ENCODE data around the gene KLHL29.

KLHL29 gene

DNA sequence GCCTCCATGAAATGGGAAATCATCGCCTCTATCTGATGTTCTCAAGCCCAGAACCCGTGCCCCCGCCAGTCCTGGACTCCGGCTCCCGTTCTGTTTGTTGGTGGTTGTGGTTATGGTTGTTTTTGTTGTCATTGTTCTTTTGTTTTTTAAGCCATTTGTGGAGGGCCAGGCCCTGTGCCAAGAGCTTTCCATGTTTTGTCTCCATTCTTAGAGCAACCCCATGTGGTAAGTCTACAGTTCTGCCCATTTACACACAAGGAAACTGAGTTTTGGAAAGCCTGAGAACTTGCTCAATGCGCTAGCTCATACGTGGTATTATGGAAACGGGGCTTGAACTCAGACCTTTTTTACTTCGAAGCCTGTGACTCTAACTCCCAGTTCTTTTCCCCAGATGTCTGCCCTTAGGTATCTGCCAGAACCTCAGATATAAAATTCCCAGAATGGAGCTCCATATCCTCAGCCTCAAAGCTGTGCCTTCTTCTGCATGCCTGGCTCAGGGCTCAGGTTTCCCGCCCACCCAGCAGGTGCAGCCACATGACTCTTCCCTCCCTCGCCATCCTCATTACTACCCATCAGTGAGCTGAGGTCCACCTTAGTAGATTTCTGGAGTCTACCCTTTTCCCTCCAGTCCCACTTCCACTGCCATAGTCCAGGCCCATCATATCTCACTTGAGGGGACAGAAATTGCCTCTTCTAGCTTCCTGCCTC lies 194.1 kb downstream of the KLHL29 start:
- no peak for DNase-seq

DNA sequence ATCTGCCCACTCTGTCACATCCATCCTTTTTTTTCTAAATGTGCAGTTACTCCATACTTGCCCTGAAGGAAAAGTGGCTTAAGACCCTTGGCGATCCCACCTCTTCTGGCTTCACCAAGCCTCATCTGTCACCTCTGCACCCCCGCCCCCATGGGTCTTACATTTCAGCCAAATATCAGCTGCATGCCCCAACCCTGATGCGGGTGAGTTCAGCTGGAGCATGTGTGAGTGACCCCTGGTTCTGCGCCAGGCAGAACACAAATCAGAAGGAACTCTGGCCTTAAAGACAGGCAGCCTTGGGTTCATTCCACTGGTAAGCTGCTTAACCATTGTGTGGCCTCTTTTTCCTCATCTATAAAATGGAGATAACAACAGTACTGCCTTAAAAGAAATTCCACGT lies 194.7 kb downstream of the KLHL29 start:
- no peak for DNase-seq

DNA sequence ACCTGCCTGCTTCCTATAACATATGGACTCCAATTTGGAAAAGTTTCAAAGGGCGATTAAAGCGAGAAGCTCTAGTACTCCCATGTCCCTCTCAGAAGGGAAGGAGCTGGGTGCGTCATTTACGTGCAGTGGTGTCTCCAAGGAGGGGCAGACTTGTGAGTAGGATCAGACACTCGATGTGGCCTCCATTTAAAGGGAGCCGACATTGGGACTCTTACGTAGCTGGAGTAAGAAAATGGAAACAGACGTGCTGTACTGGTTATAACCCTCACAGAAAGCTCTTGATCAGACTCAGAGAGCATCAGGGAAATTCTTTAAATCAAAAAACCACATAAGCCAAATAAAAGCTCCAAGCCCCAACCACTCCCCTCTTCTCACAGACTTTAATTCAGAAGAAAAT lies 198.5 kb downstream of the KLHL29 start:
- no peak for DNase-seq

DNA sequence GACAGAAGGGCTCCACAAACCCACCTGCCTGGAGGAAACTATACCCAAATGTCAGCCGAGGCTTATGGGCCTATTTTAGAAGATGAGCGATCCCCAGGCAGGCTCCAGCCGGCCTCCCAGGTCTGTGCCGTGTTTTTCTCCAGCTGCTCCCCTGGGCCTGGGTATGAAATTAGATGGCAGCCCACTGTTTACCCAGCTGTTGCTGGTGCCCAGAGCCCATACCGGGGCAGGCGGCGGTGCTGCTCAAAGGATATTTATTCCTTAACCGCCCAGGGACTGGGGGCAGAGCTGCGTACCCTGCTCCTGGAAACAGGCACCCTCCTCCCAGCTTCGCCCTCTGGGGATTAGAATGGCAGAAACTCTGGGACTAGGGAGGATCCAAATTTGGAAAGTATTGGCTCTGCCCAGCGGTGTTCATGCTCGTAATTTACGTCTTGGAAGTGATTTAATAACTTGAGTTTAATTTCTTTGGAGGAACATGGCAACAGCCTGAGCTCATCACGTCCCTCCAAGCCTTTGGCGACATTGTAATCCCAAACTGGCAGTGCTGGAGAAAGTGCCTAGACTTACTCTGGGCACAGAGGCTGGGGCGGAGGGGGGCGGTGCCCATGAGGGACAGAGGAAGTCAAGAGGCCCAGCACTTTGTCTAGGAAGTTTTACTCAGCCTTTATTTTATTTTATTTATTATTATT lies 199.2 kb downstream of the KLHL29 start:
- no peak for DNase-seq

DNA sequence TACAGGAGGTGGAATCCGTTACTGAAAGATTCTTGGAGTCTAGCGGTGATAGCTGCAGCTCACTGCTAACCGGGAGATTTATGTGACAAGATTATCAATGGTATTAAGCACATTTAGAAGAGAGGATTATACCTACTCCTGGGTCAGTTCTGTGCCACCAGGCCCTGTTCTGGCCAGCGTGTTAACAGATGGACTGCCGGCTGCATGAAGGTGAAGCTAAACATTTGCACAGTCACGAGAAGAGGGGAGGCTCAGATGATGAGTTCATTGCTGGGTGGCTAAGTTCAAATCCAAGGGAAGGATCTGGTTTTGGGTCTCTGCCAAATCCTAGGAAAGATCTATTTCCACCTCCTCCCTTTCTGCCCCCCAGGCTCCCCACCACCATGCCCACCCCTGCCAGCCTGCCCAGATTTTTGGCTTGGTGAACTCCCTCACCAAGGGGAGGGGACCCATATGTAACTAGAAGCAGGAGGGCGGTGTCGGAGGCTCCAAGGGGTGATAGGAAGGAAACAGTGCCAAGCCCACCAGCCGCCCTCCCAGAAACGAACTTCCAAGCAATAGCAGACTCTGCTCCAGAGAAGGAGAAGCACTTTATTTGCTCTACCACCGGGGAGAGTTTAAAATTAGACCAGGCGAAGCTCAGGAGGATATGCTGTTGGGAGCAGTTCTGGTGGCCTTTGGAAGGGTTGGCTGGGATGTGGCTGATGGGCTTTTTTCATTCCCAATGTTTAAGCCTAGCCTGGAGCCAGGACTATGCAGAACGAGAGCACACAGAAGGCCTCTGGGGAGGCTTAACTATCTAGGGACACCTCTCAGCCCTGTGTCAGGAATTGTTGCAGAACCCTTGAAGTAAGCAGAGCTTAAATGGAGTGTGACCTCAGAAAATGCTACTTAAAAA lies 200.5 kb downstream of the KLHL29 start:
- DNase-seq: no peak

DNA sequence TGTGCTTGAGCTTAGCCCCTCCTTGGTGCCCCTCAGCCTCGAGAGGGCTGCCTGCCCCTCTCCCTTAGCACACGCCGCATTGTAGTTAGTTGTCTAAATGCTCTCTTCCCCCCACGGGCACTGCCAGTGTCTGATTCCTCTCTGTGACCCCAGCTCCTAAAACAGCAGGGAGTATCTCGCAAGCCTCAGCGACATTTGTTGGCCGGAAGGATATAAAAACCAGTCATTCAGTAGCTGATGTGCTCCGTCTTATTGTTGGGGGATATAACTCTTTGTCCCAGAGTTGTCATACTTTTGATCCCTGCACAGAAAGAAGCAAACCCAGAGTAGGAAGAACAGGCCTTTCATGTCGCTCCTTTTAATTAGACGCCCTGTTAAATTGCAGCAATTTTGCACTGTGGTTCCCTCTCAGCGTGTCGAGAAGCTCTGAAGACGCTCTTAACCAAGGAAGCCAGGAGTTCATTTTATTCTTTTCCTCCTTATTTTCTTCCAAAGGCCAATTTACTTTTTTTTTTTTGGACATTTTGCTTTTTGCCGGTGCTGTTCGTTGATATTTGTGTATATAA lies 201.8 kb downstream of the KLHL29 start:
- no peak for DNase-seq

DNA sequence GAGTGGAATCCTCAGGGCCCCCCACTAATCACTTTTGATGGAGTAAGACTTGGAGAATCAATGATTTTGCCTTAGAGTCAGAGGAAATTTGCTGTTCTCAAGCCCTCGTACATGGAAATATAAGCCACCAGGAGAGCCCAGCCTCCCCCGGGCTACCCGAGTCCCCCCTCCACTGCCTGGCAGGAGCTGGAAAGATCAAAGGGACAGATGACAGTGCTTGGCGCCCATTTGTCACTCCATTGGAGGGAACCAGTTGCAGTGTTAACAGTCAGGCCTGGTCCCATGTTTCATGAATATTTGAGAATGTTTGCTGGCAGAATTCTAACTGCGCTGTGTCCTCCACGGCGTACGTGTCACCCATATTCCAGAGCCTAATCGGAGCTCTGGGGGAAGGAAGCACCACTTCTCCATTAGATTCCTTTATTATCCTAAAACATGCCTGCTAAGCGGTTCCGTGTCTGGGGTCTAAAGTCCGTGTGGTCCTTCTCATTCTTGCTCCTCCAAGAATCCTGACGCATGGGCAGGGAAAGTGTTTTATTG lies 202.4 kb downstream of the KLHL29 start:
- DNase-seq: no peak

DNA sequence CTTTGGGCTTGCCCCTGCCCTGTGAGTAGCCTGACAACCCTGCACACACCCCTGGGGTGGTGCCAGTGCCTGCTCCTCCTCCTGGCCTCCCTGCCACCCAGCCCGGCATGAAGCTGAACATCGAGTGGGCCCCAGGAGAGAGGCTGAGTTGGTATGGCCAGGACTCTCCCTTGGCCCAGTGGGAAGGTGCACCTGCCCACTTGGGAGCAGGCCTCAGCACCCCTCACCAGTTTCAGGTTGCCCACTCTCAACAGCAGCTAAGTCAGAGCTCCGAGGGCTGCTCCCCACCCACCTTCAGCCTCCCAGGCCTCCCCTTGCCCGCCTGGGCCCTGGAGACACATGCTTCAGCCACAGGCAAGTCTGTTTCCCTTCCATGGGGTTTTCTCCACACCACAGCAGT lies 203.1 kb downstream of the KLHL29 start:
- DNase-seq: no peak

DNA sequence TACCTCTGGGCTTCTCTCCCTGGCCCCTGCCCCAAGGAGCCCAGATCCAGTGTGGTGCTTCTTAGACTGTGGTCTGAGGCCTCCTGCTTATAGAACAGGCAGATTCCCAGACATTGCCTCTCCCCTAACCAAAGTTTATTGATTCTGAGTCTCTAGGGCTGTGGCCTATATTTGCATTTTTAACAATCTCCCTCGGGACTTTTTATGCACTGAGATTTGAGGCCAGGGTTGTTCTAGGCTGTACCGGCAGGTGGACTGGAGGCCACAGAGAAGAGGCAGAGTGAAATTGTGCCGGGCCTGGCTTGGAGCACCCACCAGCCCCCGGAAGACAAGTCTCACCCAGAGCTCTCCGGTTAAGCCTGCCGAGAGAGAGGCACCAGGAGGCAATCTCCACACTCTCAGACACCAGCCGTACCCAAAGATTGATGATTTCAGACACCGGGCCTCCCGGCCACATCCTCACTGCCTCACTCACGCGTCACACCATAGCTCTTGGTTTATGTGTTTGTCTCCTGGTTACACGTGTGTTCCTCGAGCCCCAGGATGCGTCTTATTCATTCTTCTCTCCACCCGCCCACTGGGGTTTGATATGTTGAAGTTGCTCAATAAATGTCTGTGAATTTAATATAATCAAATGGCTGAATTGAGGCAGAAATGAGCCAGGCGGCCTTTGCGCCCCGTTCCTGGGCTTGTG lies 203.7 kb downstream of the KLHL29 start:
- no peak for DNase-seq

DNA sequence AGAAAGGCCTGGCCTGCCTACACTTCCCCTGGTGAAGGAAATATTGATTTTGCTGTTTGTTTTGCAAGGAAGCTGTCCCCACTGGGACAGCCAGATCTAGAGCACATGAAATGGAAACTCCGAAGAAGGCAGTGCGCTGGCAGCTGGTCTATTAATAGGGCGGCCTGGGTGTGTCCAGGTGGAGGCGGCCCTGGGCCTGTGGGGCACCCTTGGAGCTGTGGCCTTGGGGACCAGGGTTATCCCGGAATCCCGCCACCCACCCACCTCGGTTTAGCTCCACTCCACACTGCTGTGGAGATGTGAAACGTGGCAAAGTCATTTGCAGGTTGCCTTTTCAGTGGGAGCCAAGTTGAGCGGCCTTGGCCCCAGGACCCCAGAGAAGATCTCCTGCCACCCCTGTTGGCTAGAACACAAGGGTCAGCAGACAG lies 204.3 kb downstream of the KLHL29 start:
- no peak for DNase-seq

DNA sequence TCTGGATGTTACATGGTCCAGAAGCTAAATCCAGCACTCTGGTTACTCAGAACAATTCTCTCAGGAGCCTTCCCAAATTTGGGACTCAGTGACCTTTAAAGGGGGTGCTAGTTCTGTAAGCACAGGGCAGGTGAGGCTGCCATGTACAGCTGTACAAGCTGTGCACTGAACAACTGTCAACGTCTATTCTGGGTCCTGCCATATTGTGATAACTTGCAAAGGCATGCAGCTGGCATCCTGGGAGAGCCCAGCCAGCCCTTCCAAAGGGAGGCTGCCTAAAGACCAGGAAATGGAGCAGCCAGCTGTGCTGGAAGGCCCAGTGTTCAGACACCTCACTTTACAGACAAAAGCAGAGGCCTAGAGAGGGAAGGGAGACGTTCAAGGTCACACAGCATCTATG lies 204.8 kb downstream of the KLHL29 start:
- DNase-seq: no peak

DNA sequence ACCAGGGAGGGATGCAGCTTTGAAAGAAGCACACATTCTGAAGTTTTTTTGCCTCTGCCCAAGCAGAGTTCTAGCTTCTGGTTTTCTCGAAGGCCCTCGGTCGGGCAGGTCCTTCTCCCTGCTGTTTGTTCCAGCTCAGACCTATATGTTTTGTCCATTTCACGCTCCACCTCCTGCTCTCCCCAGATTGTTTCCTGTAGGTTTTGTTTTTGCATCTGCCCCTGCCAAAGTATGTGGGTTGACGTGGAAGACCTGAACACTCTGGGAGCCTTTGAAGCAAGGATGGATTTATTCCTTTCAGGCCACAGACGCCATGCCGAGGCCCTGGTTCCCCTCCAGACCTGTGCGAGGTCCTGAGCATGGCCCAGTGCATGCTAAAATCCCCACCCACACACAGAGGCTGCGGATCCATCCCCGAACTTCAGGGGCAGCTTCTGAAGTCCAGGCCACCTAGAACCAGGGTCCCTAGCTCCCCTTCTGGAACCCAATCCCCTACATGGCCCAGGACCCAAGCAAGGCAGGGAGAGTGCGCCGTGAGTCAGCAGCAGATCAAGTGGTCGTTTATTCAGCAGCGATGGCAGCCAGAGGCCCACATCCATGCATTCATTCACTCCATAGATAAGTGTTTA lies 205.4 kb downstream of the KLHL29 start:
- DNase-seq: no peak

DNA sequence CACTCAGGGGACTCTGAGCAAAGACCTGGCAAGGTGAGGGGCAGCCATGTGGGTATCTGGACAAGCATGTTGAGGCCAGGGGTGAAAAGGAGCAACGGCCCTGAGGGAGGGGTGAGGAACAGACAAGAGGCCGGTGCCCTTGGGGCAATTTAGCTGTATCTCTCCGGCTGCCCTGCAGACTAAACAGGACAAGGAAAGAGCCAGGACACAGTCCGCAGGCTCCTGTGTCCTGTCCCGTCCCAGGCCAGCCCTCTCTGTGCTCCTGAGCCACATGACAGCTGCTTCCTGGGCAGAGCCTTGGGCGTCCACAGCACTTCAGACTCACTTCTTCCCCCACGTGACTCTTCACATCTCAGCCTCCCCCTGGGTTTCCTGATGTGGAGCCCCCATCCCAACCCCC lies 206.1 kb downstream of the KLHL29 start:
- DNase-seq: no peak

DNA sequence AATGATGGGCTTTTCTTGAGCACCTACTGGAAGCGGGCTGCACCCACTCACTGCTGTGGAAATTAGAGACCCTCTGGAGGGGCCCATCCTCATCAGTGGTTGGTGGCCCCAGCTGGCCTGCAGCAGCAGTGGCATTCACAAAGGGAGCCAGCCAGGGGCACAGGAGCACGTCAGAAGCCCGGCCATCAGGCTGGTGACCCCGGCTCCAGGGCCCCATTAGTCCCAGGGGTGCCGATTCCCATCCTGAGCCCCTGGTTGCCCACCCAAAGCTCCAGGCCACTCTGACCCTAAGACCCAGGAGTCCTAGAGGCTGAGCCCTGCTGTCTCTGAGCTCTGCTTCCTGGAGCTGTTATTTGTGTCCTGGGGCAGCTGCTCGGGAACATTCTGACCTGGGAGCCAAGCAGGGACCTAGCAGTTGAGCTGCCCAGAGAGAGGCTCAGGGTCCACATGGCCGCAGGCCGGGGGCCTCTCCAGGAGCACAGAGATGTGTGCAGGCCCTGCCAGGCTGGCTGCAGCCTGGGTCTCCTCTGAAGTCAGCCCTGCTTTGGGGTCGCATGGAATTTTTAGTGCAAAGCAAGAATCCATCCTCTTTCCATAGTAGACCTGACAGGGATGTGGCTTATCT lies 207.2 kb downstream of the KLHL29 start:
- no peak for DNase-seq

DNA sequence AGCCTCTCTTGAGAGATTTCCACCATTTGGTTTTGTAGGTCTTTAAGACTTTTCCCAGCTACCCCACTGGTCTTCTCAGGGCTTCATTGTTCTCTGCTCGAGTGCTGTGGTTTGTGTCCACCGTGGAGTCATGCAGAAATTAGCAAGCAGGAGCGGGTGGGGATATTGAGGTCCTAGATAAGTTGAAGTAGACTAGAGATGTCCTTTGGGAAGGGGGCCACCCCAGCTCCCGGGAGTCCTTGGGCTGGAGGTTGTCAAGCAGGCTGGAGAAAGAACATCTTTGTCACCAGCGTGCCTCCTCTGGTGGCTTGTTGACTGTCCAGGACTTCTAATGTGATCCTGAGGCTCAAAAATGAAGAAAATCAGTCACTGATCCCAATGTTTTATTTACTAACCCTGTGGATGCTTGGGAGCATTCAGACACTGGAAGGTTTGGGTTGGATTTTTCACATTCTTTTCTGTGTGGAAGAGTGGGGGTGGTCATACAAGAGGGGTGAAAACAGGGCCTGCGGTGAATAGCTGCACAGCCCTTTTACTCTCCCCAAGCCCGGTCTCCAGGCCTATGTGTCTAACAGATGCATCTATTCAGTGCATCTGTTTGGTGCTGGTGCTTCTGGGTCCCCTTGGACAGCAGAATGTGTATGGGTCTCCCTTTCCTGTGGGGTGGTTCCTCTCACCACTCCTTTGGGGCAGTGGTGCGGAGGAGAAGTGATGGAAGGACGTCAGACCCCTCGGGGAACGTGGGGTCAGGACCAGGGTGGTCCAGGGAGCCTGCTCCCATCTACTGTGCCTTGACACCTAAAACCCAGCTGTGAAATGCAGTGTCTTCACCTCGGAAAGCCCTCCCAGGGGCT lies 208.1 kb downstream of the KLHL29 start:
- no peak for DNase-seq

DNA sequence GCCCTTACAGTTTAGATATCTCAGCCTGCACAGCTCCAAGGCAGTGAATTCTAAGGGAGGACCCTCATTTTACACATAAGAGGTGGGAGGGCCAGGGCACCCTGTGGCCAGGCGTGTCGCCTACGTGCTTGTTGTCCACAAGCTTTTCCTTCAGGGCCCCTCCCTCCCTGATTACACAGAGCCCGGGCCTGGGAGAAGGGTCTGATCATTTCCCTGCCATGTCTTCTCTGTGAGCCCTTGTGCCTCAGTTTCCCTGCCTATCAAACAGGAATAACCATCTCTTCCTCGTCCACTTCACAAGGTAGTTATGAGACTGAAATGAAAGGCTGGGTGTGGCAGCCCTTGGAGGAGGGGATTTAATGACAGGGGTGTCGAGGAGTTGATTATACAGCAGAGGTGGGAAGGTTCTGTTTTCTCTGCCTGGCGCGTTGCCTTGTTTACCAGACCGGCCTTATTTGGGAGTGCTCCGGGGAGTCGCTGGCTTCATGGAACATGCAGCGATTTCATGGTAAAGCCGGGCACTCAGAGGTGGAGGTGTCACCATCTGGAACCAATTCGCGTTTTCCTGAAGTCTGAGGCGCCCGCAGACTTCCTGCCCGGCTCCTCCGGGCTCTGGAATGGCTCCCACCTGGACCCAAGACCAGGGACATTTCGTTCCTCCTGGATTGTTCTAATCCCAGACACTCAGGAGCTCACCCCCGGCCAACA lies 208.9 kb downstream of the KLHL29 start:
- DNase-seq: no peak

DNA sequence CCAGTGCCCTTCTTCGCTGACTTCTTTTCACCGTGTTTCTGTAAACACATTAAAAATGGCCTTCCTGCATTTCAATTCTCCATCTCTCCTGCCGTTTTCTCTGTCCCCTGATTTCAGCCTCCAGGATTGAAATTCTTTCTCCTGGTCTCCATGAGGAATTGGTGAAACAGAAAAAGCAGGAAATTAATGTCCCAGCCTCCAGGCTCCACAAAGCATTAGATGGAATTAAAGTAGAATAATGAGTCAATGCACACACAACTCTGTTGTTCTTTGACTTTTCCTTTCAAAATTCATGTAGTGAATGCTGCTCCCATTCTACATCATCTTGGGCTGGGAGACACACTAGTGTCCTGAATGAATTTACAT lies 209.5 kb downstream of the KLHL29 start:
- no peak for DNase-seq

DNA sequence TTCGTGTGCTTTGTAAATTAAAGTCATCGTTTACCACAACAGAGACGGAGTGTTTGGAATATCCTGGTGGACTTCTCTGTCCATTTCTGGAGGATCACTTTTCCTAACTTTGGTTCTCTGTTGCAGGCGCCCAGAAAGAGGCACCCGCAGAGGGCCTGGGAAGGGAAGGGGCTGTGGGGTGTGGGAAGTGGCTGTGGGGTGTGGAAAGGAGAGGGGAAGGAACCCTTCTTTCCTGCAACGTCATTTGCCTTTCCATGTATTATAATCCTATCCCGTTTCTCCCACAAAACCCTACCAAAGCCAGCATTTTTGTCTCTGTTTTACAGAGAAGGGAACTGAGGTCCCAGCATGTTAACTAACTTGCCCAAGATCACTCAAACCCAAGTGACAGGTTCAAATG lies 210.0 kb downstream of the KLHL29 start:
- no peak for DNase-seq

DNA sequence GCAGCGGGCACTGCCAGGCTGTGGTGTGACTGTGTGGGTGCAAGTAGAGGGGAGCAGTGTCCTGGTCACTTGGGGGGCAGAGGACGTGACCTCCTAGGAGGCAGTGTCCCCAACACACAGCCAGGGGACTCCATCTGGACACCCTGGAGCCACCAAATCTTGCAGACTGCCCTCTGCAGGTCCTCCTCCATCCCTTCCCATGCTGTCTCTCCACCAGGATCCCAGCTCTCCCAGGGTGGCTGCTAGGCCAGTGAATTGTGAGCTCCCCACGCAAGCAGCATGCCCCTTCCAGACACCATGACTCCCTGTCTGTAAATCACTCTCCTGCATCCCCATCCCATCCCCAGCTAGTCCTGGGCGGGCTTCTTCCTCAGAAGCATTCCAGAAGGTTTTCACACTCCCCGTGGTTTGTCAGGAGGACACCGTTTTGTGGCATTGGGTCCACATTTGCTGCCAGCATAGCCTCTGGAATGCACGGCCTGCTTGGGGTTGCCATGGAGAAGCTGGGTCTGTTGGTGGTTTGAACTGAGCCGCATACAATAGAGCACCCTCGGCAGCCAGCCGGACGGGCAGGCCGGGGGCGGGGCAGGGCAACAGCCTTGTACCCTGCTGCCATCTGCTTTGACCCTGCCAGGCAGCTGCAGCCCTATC lies 210.7 kb downstream of the KLHL29 start:
- DNase-seq: no peak

Data from suppressor macrophage (primary cell).